Fibroblast of lung (primary cell): ENCODE results near the gene CCDC102A. TPM values are rescaled to one million over a fixed set of nuclear protein-coding genes. Genes with fewer than 3 reads are reported as not detected.

Experiments used
- DNase-seq, 2 donors: peaks; one replicate each; pipeline versions ENCODE4 v3.0.0 to v3.0.0-alpha.2; 2010; ENCODE audit warnings: low read depth in 2 of 2
- H2AFZ ChIP-seq: 2 replicates; pipeline ENCODE4 v1.5.1; 2012; ENCODE audit warnings: low read length, control low read depth, inconsistent platforms
- H3K27ac ChIP-seq: 2 replicates; pipeline ENCODE4 v1.5.1; 2011; ENCODE audit warnings: low read length, control low read depth; ENCODE audit not compliant: insufficient read depth
- H3K27me3 ChIP-seq: 2 replicates; pipeline ENCODE4 v1.5.1; 2011; ENCODE audit warnings: mild to moderate bottlenecking, low read length; ENCODE audit not compliant: control insufficient read depth, insufficient read depth
- H3K36me3 ChIP-seq: 2 replicates; pipeline ENCODE4 v1.5.1; 2011; ENCODE audit warnings: low read length; ENCODE audit not compliant: control insufficient read depth, insufficient read depth
- H3K4me1 ChIP-seq: 2 replicates; pipeline ENCODE4 v1.5.1; 2011; ENCODE audit warnings: low read length; ENCODE audit not compliant: control insufficient read depth, insufficient read depth; ENCODE audit errors: extremely low read depth
- H3K4me2 ChIP-seq: 2 replicates; pipeline ENCODE4 v1.5.1; 2011; ENCODE audit warnings: low read length, control low read depth; ENCODE audit not compliant: insufficient read depth; ENCODE audit errors: extremely low read depth
- H3K4me3 ChIP-seq, 4 experiments: fragments of 200-600 bp in 1 of 4; sonication (generic) in 1 of 4; replicated peaks in 1 of 4; 2 replicates each; pipeline ENCODE4 v1.5.1; 2011 to 2016; ENCODE audit warnings: low read length in 4 of 4, low read depth in 3 of 4, mild to moderate bottlenecking in 3 of 4, control low read depth in 2 of 4, inconsistent platforms in 1 of 4, mixed read lengths in 1 of 4; ENCODE audit not compliant: insufficient read depth in 1 of 4; ENCODE audit errors: control extremely low read depth in 1 of 4
- H3K79me2 ChIP-seq: 2 replicates; pipeline ENCODE4 v1.5.1; 2012; ENCODE audit warnings: mild to moderate bottlenecking, low read length, inconsistent platforms; ENCODE audit not compliant: control insufficient read depth, insufficient read depth
- H3K9ac ChIP-seq: 2 replicates; pipeline ENCODE4 v1.5.1; 2011; ENCODE audit warnings: mild to moderate bottlenecking, low read length, control low read depth; ENCODE audit not compliant: insufficient read depth
- H3K9me3 ChIP-seq: 2 replicates; pipeline ENCODE4 v1.5.1; 2012; ENCODE audit warnings: low read depth, low read length; ENCODE audit not compliant: control insufficient read depth, insufficient read depth
- H4K20me1 ChIP-seq: 2 replicates; pipeline ENCODE4 v1.5.1; 2011; ENCODE audit warnings: low read length; ENCODE audit not compliant: control insufficient read depth, insufficient read depth; ENCODE audit errors: extremely low read depth
- EZH2 ChIP-seq: IDR thresholded peaks from 2 replicates; pipeline ENCODE4 v1.5.1; 2012; ENCODE audit warnings: low read length, control low read depth, mild to moderate bottlenecking; ENCODE audit errors: missing control alignments
- polyA plus RNA-seq, 2 donors: library from polyadenylated mRNA; depleted of rRNA in 1 of 2; stranded (reverse) in 1 of 2; unstranded in 1 of 2; fragments of >200 nt; gene quantifications; 2 replicates each; pipeline ENCODE4 v1.2.1, GENCODE V29; 2011 to 2012; ENCODE audit warnings: missing spikeins in 1 of 2
- total RNA-seq: library from RNA; depleted of rRNA; stranded (reverse); fragments of >200 nt; gene quantifications from 2 replicates; pipeline ENCODE4 v1.2.1, GENCODE V29; 2014
- TF ChIP-seq, protein P1 (sequence below), 2 donors: IDR thresholded peaks in 1 of 2; conservative IDR thresholded peaks in 1 of 2; 1 replicate in 1 of 2; 2 replicates in 1 of 2; pipeline ENCODE4 v1.5.1; 2011 to 2012; ENCODE audit warnings: low read length in 2 of 2, control low read depth in 1 of 2, inconsistent platforms in 1 of 2, low read depth in 1 of 2, mild to moderate bottlenecking in 1 of 2

Gene CCDC102A
- total and polyA plus RNA-seq, 2 donors (not counting 1 experiment from before 2014, with no cell fraction given): 7.1 to 16.7 TPM

DNA sequence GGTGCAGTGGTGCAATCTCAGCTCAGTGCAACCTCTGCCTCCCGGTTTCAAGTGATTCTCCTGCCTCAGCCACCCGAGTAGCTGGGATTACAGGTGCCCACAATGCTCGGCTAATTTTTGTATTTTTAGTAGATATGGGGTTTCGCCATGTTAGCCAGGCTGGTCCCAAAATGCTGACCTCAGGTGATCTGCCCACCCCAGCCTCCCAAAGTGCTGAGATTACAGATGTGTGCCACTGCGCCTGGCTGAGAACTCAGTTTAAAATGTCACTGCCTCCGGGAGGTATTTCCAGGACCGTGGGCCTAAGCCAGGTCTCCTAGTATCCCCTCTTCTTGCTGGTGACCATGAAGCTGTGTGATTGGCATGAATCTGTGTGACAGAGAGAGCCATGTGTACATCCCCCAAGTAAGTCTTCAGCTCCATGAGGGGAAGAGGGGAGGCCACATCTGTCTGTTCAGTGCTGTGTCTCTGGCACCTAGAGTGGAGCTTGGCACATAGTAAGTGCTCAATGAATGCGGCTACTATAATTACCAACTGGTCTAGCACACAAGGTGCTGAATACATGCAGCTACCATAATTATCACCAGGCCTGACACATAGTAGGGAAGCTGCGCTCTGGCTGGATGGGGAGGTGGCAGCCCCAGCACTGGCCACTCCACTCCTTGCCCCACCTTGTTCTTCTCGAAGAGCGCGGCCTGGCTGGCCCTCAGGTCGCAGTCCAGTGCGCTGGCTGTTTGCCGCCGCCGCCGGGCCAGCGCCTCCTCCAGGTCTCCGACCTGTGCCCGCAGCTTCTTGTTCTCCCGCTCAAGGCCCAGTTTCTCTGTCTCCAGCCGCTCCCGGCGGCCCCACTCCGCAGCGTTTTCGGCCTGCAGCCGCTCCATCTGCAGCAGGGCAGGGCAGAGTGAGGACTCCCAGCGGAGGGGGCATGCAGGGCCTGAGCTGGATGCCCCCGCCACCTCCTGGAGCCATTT lies 18.7 kb downstream of the CCDC102A start:
- Histone ChIP-seq H3K4me3 (no peak overlapping the region), H3K9ac (no peak overlapping the region), H3K27me3 (no peaks in the 10 kb centered on the region), H3K36me3 (no peaks in the 10 kb centered on the region), H3K4me2 (no peak overlapping the region), H4K20me1 (no peaks in the 10 kb centered on the region), H2AFZ (no peak overlapping the region), H3K79me2 (no peaks in the 10 kb centered on the region), H3K4me1 (no peaks in the 10 kb centered on the region), H3K27ac (no peak overlapping the region), H3K9me3 (no peaks in the 10 kb centered on the region)
- TF ChIP-seq, protein P1, sequence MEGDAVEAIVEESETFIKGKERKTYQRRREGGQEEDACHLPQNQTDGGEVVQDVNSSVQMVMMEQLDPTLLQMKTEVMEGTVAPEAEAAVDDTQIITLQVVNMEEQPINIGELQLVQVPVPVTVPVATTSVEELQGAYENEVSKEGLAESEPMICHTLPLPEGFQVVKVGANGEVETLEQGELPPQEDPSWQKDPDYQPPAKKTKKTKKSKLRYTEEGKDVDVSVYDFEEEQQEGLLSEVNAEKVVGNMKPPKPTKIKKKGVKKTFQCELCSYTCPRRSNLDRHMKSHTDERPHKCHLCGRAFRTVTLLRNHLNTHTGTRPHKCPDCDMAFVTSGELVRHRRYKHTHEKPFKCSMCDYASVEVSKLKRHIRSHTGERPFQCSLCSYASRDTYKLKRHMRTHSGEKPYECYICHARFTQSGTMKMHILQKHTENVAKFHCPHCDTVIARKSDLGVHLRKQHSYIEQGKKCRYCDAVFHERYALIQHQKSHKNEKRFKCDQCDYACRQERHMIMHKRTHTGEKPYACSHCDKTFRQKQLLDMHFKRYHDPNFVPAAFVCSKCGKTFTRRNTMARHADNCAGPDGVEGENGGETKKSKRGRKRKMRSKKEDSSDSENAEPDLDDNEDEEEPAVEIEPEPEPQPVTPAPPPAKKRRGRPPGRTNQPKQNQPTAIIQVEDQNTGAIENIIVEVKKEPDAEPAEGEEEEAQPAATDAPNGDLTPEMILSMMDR (conservative IDR thresholded peaks at IDR 0.05 in 1 of 2, IDR thresholded peaks at IDR 0.05 in 1 of 2; ENCODE audit: low read depth in 1 of 2, low read length in 2 of 2): no peak
- no peak for TF ChIP-seq EZH2
- DNase-seq: no peak

DNA sequence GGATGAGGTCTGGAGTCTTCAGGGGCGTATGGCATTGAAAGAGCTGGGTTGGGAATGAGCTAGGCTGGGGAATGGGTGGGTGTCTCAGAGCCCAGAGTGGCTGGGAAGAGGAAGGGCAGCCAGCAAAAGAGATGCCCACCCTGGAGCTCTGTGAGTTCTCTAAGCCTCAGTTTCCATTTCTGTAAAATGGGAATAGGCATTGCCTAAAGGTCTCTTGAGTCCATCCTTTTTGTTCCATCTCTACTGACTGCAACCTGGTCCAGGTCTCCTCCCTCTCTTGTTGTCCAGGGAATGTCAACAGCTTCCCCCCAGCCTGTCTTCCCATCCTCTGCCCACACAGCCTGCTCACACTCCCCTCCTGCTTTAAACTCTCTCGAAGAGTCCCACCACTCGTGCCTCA lies 19.6 kb downstream of the CCDC102A start:
- no peak for TF ChIP-seq EZH2
- TF ChIP-seq, protein P1 (conservative IDR thresholded peaks at IDR 0.05 in 1 of 2, IDR thresholded peaks at IDR 0.05 in 1 of 2; ENCODE audit: low read depth in 1 of 2, low read length in 2 of 2): no peak
- Histone ChIP-seq H3K4me2 (no peak overlapping the region), H4K20me1 (no peaks in the 10 kb centered on the region), H3K36me3 (no peaks in the 10 kb centered on the region), H3K4me1 (no peaks in the 10 kb centered on the region), H2AFZ (no peak overlapping the region), H3K4me3 (no peak overlapping the region), H3K9ac (no peak overlapping the region), H3K27me3 (no peaks in the 10 kb centered on the region), H3K9me3 (no peaks in the 10 kb centered on the region), H3K27ac (no peak overlapping the region), H3K79me2 (no peaks in the 10 kb centered on the region)
- no peak for DNase-seq

DNA sequence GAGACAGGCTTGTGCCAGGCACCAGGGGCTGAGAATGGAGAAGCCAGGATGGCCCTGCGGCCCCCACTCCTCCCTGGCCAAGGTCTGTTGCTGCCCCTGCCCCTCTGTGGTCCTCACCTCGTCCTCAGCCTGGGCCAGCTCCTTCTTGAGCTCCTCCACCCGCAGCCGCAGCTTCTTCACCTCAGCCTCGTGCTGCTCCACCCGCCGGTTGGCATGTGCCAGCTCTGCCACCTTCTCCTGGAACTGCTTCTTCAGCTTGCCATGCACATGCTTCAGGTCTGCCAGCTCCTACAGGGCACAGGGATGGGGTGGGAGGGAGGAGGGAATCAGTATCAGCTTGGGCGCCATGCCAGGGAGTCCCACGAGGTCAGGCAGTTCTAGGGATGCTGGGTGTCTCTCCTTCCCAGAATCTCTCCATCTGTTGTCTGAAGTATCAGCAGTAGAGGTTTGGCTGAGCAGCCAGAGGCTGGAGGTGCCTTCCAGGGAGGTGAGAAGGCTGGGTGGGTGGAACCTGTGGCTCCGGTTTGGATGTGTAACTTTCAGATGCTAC lies 20.1 kb downstream of the CCDC102A start:
- Histone ChIP-seq H3K27ac (no peak overlapping the region), H3K4me1 (no peaks in the 10 kb centered on the region), H3K79me2 (no peaks in the 10 kb centered on the region), H3K27me3 (no peaks in the 10 kb centered on the region), H3K9me3 (no peaks in the 10 kb centered on the region), H4K20me1 (no peaks in the 10 kb centered on the region), H3K36me3 (no peaks in the 10 kb centered on the region), H2AFZ (no peak overlapping the region), H3K9ac (no peak overlapping the region), H3K4me2 (no peak overlapping the region), H3K4me3 (no peak overlapping the region)
- TF ChIP-seq, protein P1 (conservative IDR thresholded peaks at IDR 0.05 in 1 of 2, IDR thresholded peaks at IDR 0.05 in 1 of 2; ENCODE audit: low read depth in 1 of 2, low read length in 2 of 2): no peak
- no peak for TF ChIP-seq EZH2
- no peak for DNase-seq
